ENCODE measurements around the gene ZNF782.

Gene ZNF782

GRCh38 chr9:96784021-96784420 is 70.3 kb downstream of the ZNF782 start:
- POLR2A ChIA-PET: no interaction called here
- H3K4me3 ChIP-seq (ENCODE audit: low read depth, low read length): no peak overlapping the region
- CTCF ChIA-PET: no interaction called here
- no peak for DNase-seq (ENCODE audit: low read depth, low spot score)
- TF ChIP-seq CTCF (IDR thresholded peaks at IDR 0.05; ENCODE audit: insufficient read depth, low read length, missing control alignments): no peak

- ChIA-PET POLR2A (no interaction called here), CTCF (interaction anchor here (0.9 kb wide), 1 partner anchor 10 kb away, joined by 3 read pairs; no protein-coding TSS in a partner anchor)
Measured at GRCh38 chr9:96782235-96782634, 72.1 kb downstream of the ZNF782 start.

GRCh38 chr9:96781552-96781951 is 72.8 kb downstream of the ZNF782 start:
- no peak overlapping the region for H3K4me3 ChIP-seq (ENCODE audit: low read depth, low read length)
- ChIA-PET CTCF (no interaction called here), POLR2A (no interaction called here)
- DNase-seq (ENCODE audit: low read depth, low spot score): no peak
- no peak for TF ChIP-seq CTCF (IDR thresholded peaks at IDR 0.05; ENCODE audit: insufficient read depth, low read length, missing control alignments)

More at GRCh38 chr9:96782235-96782634, 72.1 kb downstream of the ZNF782 start:
- TF ChIP-seq CTCF (IDR thresholded peaks at IDR 0.05; ENCODE audit: insufficient read depth, low read length, missing control alignments): no peak
- no peak overlapping the region for H3K4me3 ChIP-seq (ENCODE audit: low read depth, low read length)
- DNase-seq (ENCODE audit: low read depth, low spot score): no peak

- POLR2A ChIA-PET: no interaction called here
- CTCF ChIA-PET: interaction anchor here (1.2 kb wide), 1 partner anchor 10 kb away, joined by 3 read pairs; no protein-coding TSS in a partner anchor
- no peak for DNase-seq (ENCODE audit: low read depth, low spot score)
- no peak for TF ChIP-seq CTCF (IDR thresholded peaks at IDR 0.05; ENCODE audit: insufficient read depth, low read length, missing control alignments)
- H3K4me3 ChIP-seq (ENCODE audit: low read depth, low read length): no peak overlapping the region
Measured at GRCh38 chr9:96779089-96779488, 75.2 kb downstream of the ZNF782 start.

- TF ChIP-seq CTCF (IDR thresholded peaks at IDR 0.05; ENCODE audit: insufficient read depth, low read length, missing control alignments): no peak
- POLR2A ChIA-PET: no interaction called here
- H3K4me3 ChIP-seq (ENCODE audit: low read depth, low read length): peak overlapping the region; percentile 92
- CTCF ChIA-PET: interaction anchor here (1.7 kb wide), 1 partner anchor 79 kb away, joined by 3 read pairs; no protein-coding TSS in a partner anchor
- DNase-seq (ENCODE audit: low read depth, low spot score): no peak
Measured at GRCh38 chr9:96777426-96777864, 76.9 kb downstream of the ZNF782 start.

GRCh38 chr9:96771124-96771523 is 83.2 kb downstream of the ZNF782 start:
- CTCF ChIA-PET: no interaction called here
- TF ChIP-seq CTCF (IDR thresholded peaks at IDR 0.05; ENCODE audit: insufficient read depth, low read length, missing control alignments): no peak
- no peak for DNase-seq (ENCODE audit: low read depth, low spot score)
- POLR2A ChIA-PET: no interaction called here
- no peak overlapping the region for H3K4me3 ChIP-seq (ENCODE audit: low read depth, low read length)

Data from AG04449 (cell line).